Measurements from ENCODE around the gene SULT1A2.

DNA sequence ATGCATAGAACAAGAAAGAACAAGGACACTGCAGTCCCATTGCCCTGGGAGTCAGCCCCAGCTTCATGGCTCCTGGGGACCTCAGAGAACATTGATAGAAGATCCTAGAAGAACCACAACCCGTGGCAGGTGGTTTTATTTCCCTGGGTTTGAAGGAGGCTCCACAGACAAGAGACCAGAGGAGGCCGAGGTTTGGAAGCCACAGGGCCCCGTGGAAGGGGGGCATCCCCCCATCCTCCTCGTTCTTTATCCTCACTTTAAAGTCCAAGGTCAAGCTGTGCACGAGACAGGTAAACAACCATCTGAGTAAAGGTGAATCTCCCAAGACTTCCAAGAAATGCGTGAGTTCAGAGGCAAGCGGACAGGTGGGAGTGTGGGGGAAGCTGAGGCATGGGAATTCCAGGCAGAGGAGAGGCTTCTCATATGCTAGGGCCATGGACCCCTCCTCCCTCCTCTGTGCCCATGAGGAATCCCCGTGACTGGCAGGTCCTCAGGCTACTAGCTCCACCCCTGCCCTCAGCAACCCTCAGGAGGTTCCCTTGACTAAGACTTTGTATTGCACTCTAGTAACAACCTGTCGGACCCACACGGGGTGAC, 13.8 kb upstream of the SULT1A2 start:
- no peak for TF ChIP-seq GATA2 (IDR thresholded peaks at IDR 0.05; ENCODE audit: low read depth, low read length)
- no peak for TF ChIP-seq GATA3 (IDR thresholded peaks at IDR 0.05; ENCODE audit: low read depth, low read length)
